ENCODE results near the gene CADPS2. TPM values are rescaled to one million over a fixed set of nuclear protein-coding genes. Genes with fewer than 3 reads are reported as not detected.

The CADPS2 gene
- total RNA-seq, 1 donor from 2014 or later: 27.8 TPM

- peaks cover 11% of the 10 kb centered on the region for H3K36me3 Mint-ChIP-seq (ENCODE audit: low read depth, unreplicated experiment)
- H3K27ac Mint-ChIP-seq (ENCODE audit: unreplicated experiment): no peak overlapping the region
- no peak overlapping the region for H3K4me3 Mint-ChIP-seq (ENCODE audit: unreplicated experiment)
- TF ChIP-seq CTCF (IDR thresholded peaks at IDR 0.05; ENCODE audit: unreplicated experiment): no peak
- H3K9me3 Mint-ChIP-seq (ENCODE audit: unreplicated experiment): no peaks in the 10 kb centered on the region
- no peaks in the 10 kb centered on the region for H3K27me3 Mint-ChIP-seq (ENCODE audit: unreplicated experiment)
- H3K4me1 Mint-ChIP-seq (ENCODE audit: unreplicated experiment): peaks cover 3% of the 10 kb centered on the region
- DNase-seq (ENCODE audit: low spot score): no peak
Measured at GRCh38 chr7:122602800-122603199, 283.5 kb downstream of the CADPS2 start.

DNA sequence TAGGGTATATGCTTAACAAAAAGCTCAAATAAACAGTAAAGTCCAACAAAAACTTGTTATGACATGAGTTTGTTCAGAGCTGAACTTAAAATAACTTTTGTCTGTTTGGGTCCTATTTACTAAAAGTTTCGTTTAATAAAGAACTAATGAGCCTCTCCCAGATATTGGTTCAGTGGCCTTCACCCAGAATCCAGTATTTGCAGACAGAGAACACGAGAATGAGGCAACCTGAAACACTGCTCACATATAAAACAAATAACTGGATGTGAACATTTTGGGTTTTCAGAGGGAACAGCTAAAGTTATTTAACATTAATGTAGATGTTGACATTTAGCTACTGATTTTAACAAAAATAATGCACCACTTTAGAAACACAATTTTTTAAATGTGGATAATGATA, 285.6 kb downstream of the CADPS2 start:
- Mint-ChIP-seq H3K9me3 (ENCODE audit: unreplicated experiment) (no peaks in the 10 kb centered on the region), H3K27me3 (ENCODE audit: unreplicated experiment) (no peaks in the 10 kb centered on the region), H3K27ac (ENCODE audit: unreplicated experiment) (no peak overlapping the region), H3K4me1 (ENCODE audit: unreplicated experiment) (no peaks in the 10 kb centered on the region), H3K4me3 (ENCODE audit: unreplicated experiment) (no peak overlapping the region), H3K36me3 (ENCODE audit: low read depth, unreplicated experiment) (peaks cover 11% of the 10 kb centered on the region)
- no peak for TF ChIP-seq CTCF (IDR thresholded peaks at IDR 0.05; ENCODE audit: unreplicated experiment)
- no peak for DNase-seq (ENCODE audit: low spot score)

DNA sequence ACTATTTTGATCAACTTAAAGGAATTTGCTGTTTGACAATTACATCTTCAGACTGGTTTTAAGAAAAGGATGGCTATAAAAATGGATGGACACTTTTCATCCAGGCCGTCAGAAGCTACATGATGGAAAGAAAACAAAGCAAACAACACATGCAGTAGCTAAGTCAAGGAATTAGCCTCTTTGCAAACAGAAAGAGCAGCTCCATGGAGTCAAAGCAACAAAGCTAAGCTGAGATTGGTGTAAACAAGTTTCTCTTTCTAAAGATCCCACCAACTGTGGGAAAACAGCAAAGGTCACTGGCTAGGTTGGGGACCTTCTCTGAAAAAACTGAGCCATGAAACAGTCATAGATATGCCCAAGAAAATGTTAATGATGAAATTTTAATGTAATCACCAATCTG, 286.2 kb downstream of the CADPS2 start:
- no peaks in the 10 kb centered on the region for H3K27me3 Mint-ChIP-seq (ENCODE audit: unreplicated experiment)
- no peak for TF ChIP-seq CTCF (IDR thresholded peaks at IDR 0.05; ENCODE audit: unreplicated experiment)
- H3K36me3 Mint-ChIP-seq (ENCODE audit: low read depth, unreplicated experiment): peaks cover 11% of the 10 kb centered on the region
- no peaks in the 10 kb centered on the region for H3K9me3 Mint-ChIP-seq (ENCODE audit: unreplicated experiment)
- H3K27ac Mint-ChIP-seq (ENCODE audit: unreplicated experiment): no peak overlapping the region
- no peaks in the 10 kb centered on the region for H3K4me1 Mint-ChIP-seq (ENCODE audit: unreplicated experiment)
- no peak overlapping the region for H3K4me3 Mint-ChIP-seq (ENCODE audit: unreplicated experiment)
- no peak for DNase-seq (ENCODE audit: low spot score)

DNA sequence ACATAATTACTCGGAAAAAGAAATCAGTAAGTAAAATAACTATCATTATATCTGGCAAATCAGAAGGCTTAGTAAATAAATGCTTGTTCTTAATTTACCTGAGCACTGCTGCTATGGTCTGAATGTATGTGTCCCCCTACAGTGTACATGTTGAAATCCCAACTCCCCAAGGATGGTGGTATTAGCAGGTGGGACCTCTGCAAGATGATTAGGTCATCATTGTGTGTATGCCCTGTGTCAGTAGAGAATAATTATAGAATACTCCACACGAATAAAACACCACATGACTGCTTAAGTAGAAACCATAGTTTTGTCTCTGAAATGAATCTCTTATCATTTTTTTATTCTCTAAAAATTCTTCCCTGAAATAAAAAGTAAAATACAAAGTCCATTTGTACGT, 289.0 kb downstream of the CADPS2 start:
- no peak overlapping the region for H3K27ac Mint-ChIP-seq (ENCODE audit: unreplicated experiment)
- H3K4me3 Mint-ChIP-seq (ENCODE audit: unreplicated experiment): no peak overlapping the region

DNA sequence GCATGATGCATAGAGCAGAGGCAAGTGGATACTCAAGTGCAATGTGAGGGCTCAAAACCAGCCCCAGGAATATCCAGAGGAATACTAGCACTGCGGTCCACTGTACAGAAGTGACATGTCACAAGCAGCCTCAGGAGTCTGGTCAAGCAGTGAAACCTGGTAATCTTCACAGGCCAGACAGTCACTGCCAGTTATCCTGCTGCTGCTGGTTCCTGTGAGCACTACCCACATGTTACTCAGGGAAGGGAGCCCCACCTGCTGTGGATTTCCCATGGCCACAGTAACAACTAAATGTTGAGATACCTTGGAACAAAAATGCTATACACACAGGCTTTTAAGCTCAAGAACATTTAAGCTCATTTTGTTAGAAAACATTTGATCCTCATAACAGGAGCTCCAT, 290.4 kb downstream of the CADPS2 start:
- no peak for TF ChIP-seq CTCF (IDR thresholded peaks at IDR 0.05; ENCODE audit: unreplicated experiment)
- DNase-seq (ENCODE audit: low spot score): no peak
- Mint-ChIP-seq H3K4me3 (ENCODE audit: unreplicated experiment) (no peak overlapping the region), H3K27ac (ENCODE audit: unreplicated experiment) (no peak overlapping the region), H3K36me3 (ENCODE audit: low read depth, unreplicated experiment) (peaks cover 11% of the 10 kb centered on the region), H3K9me3 (ENCODE audit: unreplicated experiment) (no peaks in the 10 kb centered on the region), H3K4me1 (ENCODE audit: unreplicated experiment) (no peaks in the 10 kb centered on the region), H3K27me3 (ENCODE audit: unreplicated experiment) (peaks cover 1% of the 10 kb centered on the region)

More for the DNA sequence above, 289.0 kb downstream of the CADPS2 start:
- Mint-ChIP-seq H3K4me1 (ENCODE audit: unreplicated experiment) (no peaks in the 10 kb centered on the region), H3K9me3 (ENCODE audit: unreplicated experiment) (no peaks in the 10 kb centered on the region), H3K36me3 (ENCODE audit: low read depth, unreplicated experiment) (peaks cover 11% of the 10 kb centered on the region), H3K27me3 (ENCODE audit: unreplicated experiment) (peaks cover 1% of the 10 kb centered on the region)
- DNase-seq (ENCODE audit: low spot score): no peak
- TF ChIP-seq CTCF (IDR thresholded peaks at IDR 0.05; ENCODE audit: unreplicated experiment): no peak
